SU-DHL-6 (cell line): Measurements from ENCODE around the gene TRAPPC10.

Source experiments
- H2AFZ ChIP-seq: fragments of 200-600 bp; sonication (generic); 2 replicates; pipeline ENCODE4 v1.6.1; 2014; ENCODE audit warnings: low read depth, mild to moderate bottlenecking, moderate library complexity, mixed read lengths, antibody characterized with exemption, low read length; ENCODE audit not compliant: severe bottlenecking
- H3F3A ChIP-seq: fragments of 200-600 bp; shearing (Covaris generic); 2 replicates; pipeline ENCODE4 v1.6.0; 2016; ENCODE audit warnings: antibody characterized with exemption, mild to moderate bottlenecking; ENCODE audit not compliant: insufficient read depth
- H3K27ac ChIP-seq: fragments of 200-600 bp; sonication (generic); 2 replicates; pipeline ENCODE4 v1.5.1; 2016; ENCODE audit warnings: low read depth, mild to moderate bottlenecking, low read length, moderate library complexity, mixed read lengths
- H3K27me3 ChIP-seq: fragments of 200-600 bp; sonication (generic), shearing (Covaris generic); 2 replicates; pipeline ENCODE4 v1.6.0; 2014; ENCODE audit warnings: mild to moderate bottlenecking, low read length
- H3K36me3 ChIP-seq: fragments of 200-600 bp; sonication (generic); 2 replicates; pipeline ENCODE4 v1.6.1; 2014; ENCODE audit warnings: mild to moderate bottlenecking, low read length, mixed read lengths
- H3K4me2 ChIP-seq: fragments of 300-600, 200-600 bp; shearing (Covaris generic), sonication (generic); 2 replicates; pipeline ENCODE4 v1.6.0; 2014; ENCODE audit warnings: low read length, low read depth, mild to moderate bottlenecking; ENCODE audit not compliant: poor library complexity, severe bottlenecking
- H3K4me3 ChIP-seq: fragments of 200-600 bp; sonication (generic); 2 replicates; pipeline ENCODE4 v1.5.1; 2014; ENCODE audit warnings: antibody characterized with exemption, low read length, mild to moderate bottlenecking, mixed read lengths; ENCODE audit not compliant: insufficient read depth, poor library complexity, severe bottlenecking
- H3K79me2 ChIP-seq: fragments of 200-600 bp; sonication (generic); 2 replicates; pipeline ENCODE4 v1.6.1; 2014; ENCODE audit warnings: mild to moderate bottlenecking, low read length, moderate library complexity; ENCODE audit not compliant: insufficient read depth
- H3K9ac ChIP-seq: fragments of 200-600 bp; sonication (generic); 2 replicates; pipeline ENCODE4 v1.7.0; 2014; ENCODE audit warnings: mild to moderate bottlenecking, low read length
- H3K9me2 ChIP-seq: fragments of 200-600 bp; sonication (generic); replicated peaks from 2 replicates; pipeline ENCODE4 v1.6.1; 2014; ENCODE audit warnings: low read length; ENCODE audit not compliant: insufficient read depth
- H3K9me3 ChIP-seq: fragments of 200-600 bp; sonication (generic); 2 replicates; pipeline ENCODE4 v1.6.1; 2014; ENCODE audit warnings: low read length, mixed read lengths; ENCODE audit not compliant: insufficient read depth
- H4K20me1 ChIP-seq: fragments of 200-600 bp; sonication (generic); 2 replicates; pipeline ENCODE4 v1.6.1; 2014; ENCODE audit warnings: low read depth, mild to moderate bottlenecking, antibody characterized with exemption, low read length, moderate library complexity, mixed read lengths
- CTCF ChIP-seq: fragments of 200-600 bp; sonication (generic); IDR thresholded peaks from one replicate; pipeline ENCODE4 v1.5.1; 2017; ENCODE audit warnings: antibody characterized with exemption, mild to moderate bottlenecking, low read length, moderate library complexity; ENCODE audit not compliant: insufficient read depth, poor library complexity, severe bottlenecking
- EZH2phosphoT487 ChIP-seq: fragments of 200-600 bp; sonication (generic), shearing (Covaris generic); conservative IDR thresholded peaks from 2 replicates; pipeline ENCODE4 v1.6.1; 2018; ENCODE audit warnings: mild to moderate bottlenecking, antibody characterized with exemption, low read length, moderate library complexity, mixed read lengths

Gene TRAPPC10

GRCh38 chr21:43970551-43970950, 41.6 kb upstream of the TRAPPC10 start:
- Histone ChIP-seq H3K4me3 (no peak overlapping the region), H3F3A (no peaks in the 10 kb centered on the region), H2AFZ (no peak overlapping the region), H3K27ac (no peak overlapping the region), H3K27me3 (no peaks in the 10 kb centered on the region), H3K4me2 (no peak overlapping the region), H4K20me1 (no peaks in the 10 kb centered on the region), H3K9me3 (no peaks in the 10 kb centered on the region), H3K79me2 (no peaks in the 10 kb centered on the region), H3K36me3 (no peaks in the 10 kb centered on the region), H3K9me2 (no peaks in the 10 kb centered on the region), H3K9ac (no peak overlapping the region)
- TF ChIP-seq EZH2phosphoT487 (no peak), CTCF (no peak)

GRCh38 chr21:43971201-43971991, 40.7 kb upstream of the TRAPPC10 start:
- H3K9me2 ChIP-seq = no peaks in the 10 kb centered on the region
- no peak overlapping the region for H3K4me2 ChIP-seq
- H3K4me3 ChIP-seq = no peak overlapping the region
- H3K27ac ChIP-seq = no peak overlapping the region
- no peaks in the 10 kb centered on the region for H3F3A ChIP-seq
- H3K9ac ChIP-seq = no peak overlapping the region
- H3K36me3 ChIP-seq = no peaks in the 10 kb centered on the region
- H4K20me1 ChIP-seq = no peaks in the 10 kb centered on the region
- H2AFZ ChIP-seq = no peak overlapping the region
- H3K9me3 ChIP-seq = no peaks in the 10 kb centered on the region
- no peaks in the 10 kb centered on the region for H3K79me2 ChIP-seq
- TF ChIP-seq EZH2phosphoT487 (no peak), CTCF (no peak)
- no peaks in the 10 kb centered on the region for H3K27me3 ChIP-seq

- H3K27me3 ChIP-seq = no peaks in the 10 kb centered on the region
- H3K4me3 ChIP-seq = no peak overlapping the region
- H3F3A ChIP-seq = no peaks in the 10 kb centered on the region
- TF ChIP-seq EZH2phosphoT487 = no peak
- no peak for TF ChIP-seq CTCF
- H3K36me3 ChIP-seq = no peaks in the 10 kb centered on the region
- H4K20me1 ChIP-seq = no peaks in the 10 kb centered on the region
- no peaks in the 10 kb centered on the region for H3K9me3 ChIP-seq
- no peaks in the 10 kb centered on the region for H3K9me2 ChIP-seq
- no peak overlapping the region for H3K27ac ChIP-seq
- H3K4me2 ChIP-seq = no peak overlapping the region
- no peak overlapping the region for H2AFZ ChIP-seq
- H3K9ac ChIP-seq = no peak overlapping the region
- H3K79me2 ChIP-seq = no peaks in the 10 kb centered on the region
Measured at GRCh38 chr21:43971992-43972255, 40.2 kb upstream of the TRAPPC10 start.
